Mucosa of rectum (tissue), 2 donors: ENCODE results near the gene FRMD1.

Experiments used
- H3K27ac ChIP-seq, 2 donors: one replicate each; pipeline ENCODE4 v1.7.0; 2013; ENCODE audit warnings: inconsistent platforms in 2 of 2, low read depth in 2 of 2, low read length in 2 of 2
- H3K27me3 ChIP-seq, 2 donors: one replicate each; pipeline ENCODE4 v1.7.0; 2013; ENCODE audit warnings: low read length in 2 of 2; ENCODE audit not compliant: control insufficient read depth in 2 of 2, insufficient read depth in 2 of 2
- H3K36me3 ChIP-seq, 2 donors: one replicate each; pipeline ENCODE4 v1.7.0; 2013; ENCODE audit warnings: low read length in 2 of 2; ENCODE audit not compliant: control insufficient read depth in 2 of 2, insufficient read depth in 2 of 2
- H3K4me1 ChIP-seq, 2 donors: one replicate each; pipeline ENCODE4 v1.7.0; 2013; ENCODE audit warnings: low read length in 2 of 2, mild to moderate bottlenecking in 1 of 2; ENCODE audit not compliant: control insufficient read depth in 2 of 2, insufficient read depth in 2 of 2
- H3K4me3 ChIP-seq, 2 donors: one replicate each; pipeline ENCODE4 v1.7.0; 2013; ENCODE audit warnings: low read length in 2 of 2
- H3K9ac ChIP-seq, 2 donors: one replicate each; pipeline ENCODE4 v1.7.0; 2013; ENCODE audit warnings: low read length in 2 of 2, low read depth in 1 of 2, mild to moderate bottlenecking in 1 of 2
- H3K9me3 ChIP-seq, 2 donors: one replicate each; pipeline ENCODE4 v1.7.0; 2013; ENCODE audit warnings: low read length in 2 of 2; ENCODE audit not compliant: control insufficient read depth in 2 of 2
- donor health status: healthy.
- donor health status: Normal muscosa, but diverticular disease.

FRMD1 gene

GRCh38 chr6:168021581-168021980 is 57.4 kb downstream of the FRMD1 start:
- Histone ChIP-seq H3K4me1 (peaks cover 3 to 13% of the 10 kb centered on the region in 2 donors), H3K36me3 (no peaks in the 10 kb centered on the region), H3K27me3 (no peaks in the 10 kb centered on the region), H3K4me3 (no peak overlapping the region), H3K9me3 (no peaks in the 10 kb centered on the region), H3K27ac (no peak overlapping the region), H3K9ac (no peak overlapping the region)

DNA sequence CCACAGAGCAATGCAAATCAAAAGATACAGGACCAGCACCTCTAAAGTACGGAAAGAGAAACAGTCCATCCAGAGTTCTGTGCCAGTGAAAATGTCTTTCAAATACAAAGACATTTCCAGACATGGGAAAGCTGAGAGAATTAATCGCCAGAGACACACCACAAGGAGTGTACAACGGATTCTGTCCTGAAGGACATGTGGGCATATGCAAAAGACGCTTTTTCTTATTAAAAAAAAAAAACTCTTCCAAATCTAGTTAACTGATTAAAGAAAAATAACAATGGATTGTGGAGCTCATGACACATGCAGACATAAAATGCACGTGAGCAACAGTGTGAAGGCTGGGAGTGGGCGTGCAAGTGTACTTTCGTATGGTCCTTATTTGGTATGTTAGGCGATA is 58.8 kb downstream of the FRMD1 start:
- no peak overlapping the region for H3K9ac ChIP-seq
- H3K27ac ChIP-seq = no peak overlapping the region
- no peak overlapping the region for H3K4me3 ChIP-seq
- peaks cover 5 to 21% of the 10 kb centered on the region in 2 donors for H3K4me1 ChIP-seq
- no peaks in the 10 kb centered on the region for H3K9me3 ChIP-seq
- H3K27me3 ChIP-seq = no peaks in the 10 kb centered on the region
- H3K36me3 ChIP-seq = no peaks in the 10 kb centered on the region

GRCh38 chr6:168018664-168019063 is 60.3 kb downstream of the FRMD1 start:
- H3K4me3 ChIP-seq = no peak overlapping the region
- H3K9me3 ChIP-seq = no peaks in the 10 kb centered on the region
- peaks cover 5 to 13% of the 10 kb centered on the region in 2 donors for H3K4me1 ChIP-seq
- no peak overlapping the region for H3K9ac ChIP-seq
- no peak overlapping the region for H3K27ac ChIP-seq
- no peaks in the 10 kb centered on the region for H3K36me3 ChIP-seq
- no peaks in the 10 kb centered on the region for H3K27me3 ChIP-seq

DNA sequence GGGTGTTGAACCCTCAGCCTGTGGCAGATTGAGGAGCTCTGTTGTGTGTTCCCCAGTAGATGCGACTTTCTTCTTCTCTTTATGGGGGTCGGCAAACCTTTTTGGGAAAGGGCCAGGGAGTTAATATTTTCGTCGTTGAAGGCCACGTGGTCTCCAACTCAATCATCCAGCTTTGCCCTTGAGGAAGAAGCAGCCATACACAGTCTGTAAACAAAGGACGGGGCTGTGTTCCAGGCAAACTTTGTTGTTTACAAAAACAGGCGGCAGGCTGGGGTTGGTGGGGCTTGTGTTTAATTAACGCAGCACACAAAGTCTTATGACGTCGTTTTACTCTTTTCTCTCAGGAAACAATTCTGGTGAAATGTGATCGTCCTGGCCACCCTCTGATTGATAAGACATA is 61.4 kb downstream of the FRMD1 start:
- Histone ChIP-seq H3K36me3 (no peaks in the 10 kb centered on the region), H3K4me3 (no peak overlapping the region), H3K4me1 (peaks cover 5 to 11% of the 10 kb centered on the region in 2 donors), H3K27me3 (no peaks in the 10 kb centered on the region), H3K9me3 (no peaks in the 10 kb centered on the region), H3K27ac (no peak overlapping the region), H3K9ac (no peak overlapping the region)

DNA sequence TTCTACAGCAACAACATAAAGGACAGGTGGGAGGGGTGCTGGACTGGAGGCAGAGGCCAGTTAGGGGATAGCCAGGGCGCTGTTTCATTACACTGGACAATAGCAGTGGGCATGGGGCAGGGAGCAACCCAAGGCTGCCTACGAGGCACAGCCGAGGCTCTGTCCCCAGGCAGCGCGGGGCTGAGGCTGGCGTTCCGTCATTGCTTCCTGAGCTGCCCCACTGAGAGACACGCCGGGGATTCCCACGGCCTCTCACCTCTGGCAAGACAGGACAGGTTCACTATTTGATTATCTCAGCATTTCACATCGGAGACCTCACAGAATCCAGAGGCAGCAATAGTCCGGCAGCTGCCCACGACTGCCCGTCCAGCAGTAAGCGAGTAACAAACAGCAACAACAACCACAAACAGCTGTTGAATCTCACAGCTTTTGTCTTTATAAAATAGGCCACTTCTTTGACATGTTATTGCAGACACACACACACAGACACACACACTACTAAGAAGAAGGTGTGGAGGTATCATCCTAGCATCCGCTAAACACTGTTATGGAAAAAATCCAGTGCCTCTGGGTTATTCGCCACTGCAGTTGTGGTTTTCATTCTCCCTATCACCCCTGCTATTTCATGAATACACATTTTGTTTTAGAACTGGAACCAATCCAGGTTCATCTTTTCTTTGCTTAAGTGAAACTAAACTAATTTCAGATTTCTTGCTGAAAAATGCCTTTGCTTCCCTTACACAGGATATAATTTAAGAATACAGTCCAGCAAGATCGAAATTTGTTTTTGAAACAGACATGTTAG is 62.1 kb downstream of the FRMD1 start:
- no peak overlapping the region for H3K27ac ChIP-seq
- H3K27me3 ChIP-seq = no peaks in the 10 kb centered on the region
- H3K4me3 ChIP-seq = no peak overlapping the region
- H3K9me3 ChIP-seq = no peaks in the 10 kb centered on the region
- H3K36me3 ChIP-seq = no peaks in the 10 kb centered on the region
- H3K4me1 ChIP-seq = peaks cover 5 to 11% of the 10 kb centered on the region in 2 donors
- no peak overlapping the region for H3K9ac ChIP-seq

DNA sequence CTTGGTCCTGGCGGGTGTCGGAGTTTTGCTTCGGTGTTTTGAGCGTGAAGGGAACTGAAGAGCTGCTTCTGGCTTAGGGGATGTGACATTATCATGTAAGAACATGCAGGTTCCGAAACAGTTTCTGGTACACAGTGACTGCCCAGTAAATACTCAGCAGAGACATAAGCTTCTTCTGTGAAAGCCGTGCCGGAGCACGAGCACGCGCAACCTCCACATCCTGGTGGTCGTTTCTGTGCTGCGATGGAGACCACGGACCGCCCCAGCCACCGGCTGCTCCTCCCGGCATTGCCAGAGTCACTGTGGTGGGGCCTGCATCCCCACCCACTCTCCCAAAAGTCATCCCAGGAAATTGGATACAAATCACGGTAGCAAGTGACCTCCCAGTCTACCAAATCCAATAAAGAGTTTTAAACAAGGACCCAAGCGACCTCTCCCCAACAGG is 62.8 kb downstream of the FRMD1 start:
- H3K27me3 ChIP-seq = no peaks in the 10 kb centered on the region
- no peak overlapping the region for H3K27ac ChIP-seq
- peaks cover 5 to 11% of the 10 kb centered on the region in 2 donors for H3K4me1 ChIP-seq
- no peak overlapping the region for H3K4me3 ChIP-seq
- no peaks in the 10 kb centered on the region for H3K36me3 ChIP-seq
- no peaks in the 10 kb centered on the region for H3K9me3 ChIP-seq
- no peak overlapping the region for H3K9ac ChIP-seq

DNA sequence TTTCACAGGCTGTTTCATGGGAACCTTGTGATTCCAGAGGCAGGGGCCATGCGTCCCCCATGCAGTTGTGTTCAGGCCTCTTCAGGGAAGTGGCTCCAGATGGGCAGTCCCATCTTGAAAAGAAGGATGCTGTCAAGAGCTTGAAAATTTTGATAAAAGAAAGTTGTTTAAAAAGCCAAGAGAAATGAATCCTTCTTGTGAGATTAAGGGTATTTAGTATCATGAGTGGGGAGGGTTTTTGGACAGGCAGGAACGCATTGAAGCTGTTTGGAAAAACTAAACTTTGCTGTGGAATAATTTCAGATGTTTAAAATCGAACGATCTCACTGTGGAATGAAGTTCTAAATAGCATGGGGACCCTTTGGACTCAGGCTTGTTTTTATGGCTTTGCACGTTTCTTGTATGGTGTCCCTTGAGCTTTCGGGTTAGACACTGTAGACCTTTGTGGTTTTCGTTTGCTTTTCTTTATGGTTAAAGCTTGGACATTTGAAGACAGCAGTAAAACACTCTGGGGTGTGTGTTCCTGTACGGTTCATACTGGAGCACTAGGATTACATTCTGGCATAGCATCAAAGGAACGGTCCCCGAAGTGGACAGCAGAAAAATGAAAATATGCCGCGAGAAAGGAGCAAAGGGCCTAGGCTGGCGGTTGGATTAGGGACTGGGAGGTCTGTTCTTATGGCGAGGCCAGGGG is 63.4 kb downstream of the FRMD1 start:
- Histone ChIP-seq H3K9me3 (no peaks in the 10 kb centered on the region), H3K9ac (no peak overlapping the region), H3K27me3 (no peaks in the 10 kb centered on the region), H3K36me3 (no peaks in the 10 kb centered on the region), H3K4me1 (peaks cover 5 to 11% of the 10 kb centered on the region in 2 donors), H3K27ac (no peak overlapping the region), H3K4me3 (no peak overlapping the region)

- Histone ChIP-seq H3K27me3 (no peaks in the 10 kb centered on the region), H3K9ac (no peak overlapping the region), H3K36me3 (no peaks in the 10 kb centered on the region), H3K9me3 (no peaks in the 10 kb centered on the region), H3K4me3 (no peak overlapping the region), H3K27ac (no peak overlapping the region), H3K4me1 (peaks cover 5 to 11% of the 10 kb centered on the region in 2 donors)
Observed at GRCh38 chr6:168015009-168015408, 64.0 kb downstream of the FRMD1 start.

DNA sequence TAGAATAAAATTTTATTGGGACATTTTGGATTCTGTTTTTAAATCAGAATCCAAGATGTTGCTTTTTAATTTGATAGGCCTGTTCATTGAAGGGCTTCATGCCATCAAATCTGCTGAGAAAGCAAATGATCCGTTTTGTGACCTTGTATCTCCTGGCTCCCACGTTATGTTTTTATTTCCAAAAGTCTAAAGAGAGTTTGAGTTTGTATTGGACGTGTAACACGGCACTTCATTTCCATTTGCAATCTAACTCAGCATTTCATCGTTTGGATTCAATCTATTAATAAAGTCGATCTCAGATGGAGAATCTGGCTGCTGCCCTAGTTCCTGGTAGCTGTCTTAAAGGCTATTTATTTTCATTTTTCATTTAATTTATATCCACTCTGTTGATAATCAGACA is 64.6 kb downstream of the FRMD1 start:
- Histone ChIP-seq H3K4me3 (no peak overlapping the region), H3K9me3 (no peaks in the 10 kb centered on the region), H3K9ac (no peak overlapping the region), H3K27me3 (no peaks in the 10 kb centered on the region), H3K4me1 (peaks cover 5 to 11% of the 10 kb centered on the region in 2 donors), H3K27ac (no peak overlapping the region), H3K36me3 (no peaks in the 10 kb centered on the region)

DNA sequence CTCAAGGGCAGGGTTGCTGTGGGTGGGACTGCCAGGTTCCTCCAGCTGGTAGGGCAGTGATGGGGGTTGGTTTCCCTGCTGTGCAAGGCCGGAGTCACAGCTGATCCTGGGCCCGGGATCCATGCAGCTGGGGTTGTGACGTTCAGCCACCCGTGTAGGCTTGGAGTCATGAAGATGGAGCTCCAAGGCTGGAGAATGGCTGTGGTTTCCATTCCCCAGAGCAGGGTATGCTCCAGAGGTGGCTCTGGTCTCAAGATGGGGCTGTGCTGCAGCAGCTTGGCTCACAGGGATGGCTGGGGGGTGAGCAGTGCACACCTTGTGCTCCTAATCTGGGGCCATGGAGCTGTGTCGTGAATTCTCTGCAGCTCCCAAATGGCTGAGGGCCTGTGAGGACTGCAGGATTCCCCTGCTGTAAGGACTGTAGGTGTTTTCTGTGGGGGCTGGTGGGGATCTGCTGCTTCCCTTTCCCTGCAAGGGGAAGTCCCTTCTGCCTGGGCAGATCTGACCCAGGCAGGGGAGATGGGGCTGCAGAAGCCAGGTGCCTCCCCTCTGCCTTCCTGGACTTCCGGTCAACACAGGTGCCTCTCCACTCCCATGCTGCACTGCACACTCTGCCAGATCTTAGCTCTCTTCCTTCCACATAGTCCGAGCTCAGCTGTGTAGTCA is 65.6 kb downstream of the FRMD1 start:
- Histone ChIP-seq H3K36me3 (no peaks in the 10 kb centered on the region), H3K9ac (no peak overlapping the region), H3K4me1 (peaks cover 3 to 11% of the 10 kb centered on the region in 2 donors), H3K4me3 (no peak overlapping the region), H3K27me3 (no peaks in the 10 kb centered on the region), H3K27ac (no peak overlapping the region), H3K9me3 (no peaks in the 10 kb centered on the region)
